GM06990 (cell line): ENCODE results near the gene NKAIN2.

ENCODE experiments used
- DNase-seq: peaks from one replicate; pipeline ENCODE4 v3.0.0-alpha.2; 2011; ENCODE audit not compliant: insufficient read length; ENCODE audit errors: extremely low read depth
- H3K27me3 ChIP-seq: replicated peaks from 2 replicates; pipeline ENCODE4 v1.6.0; 2011; ENCODE audit warnings: low read length; ENCODE audit not compliant: control insufficient read depth, insufficient read depth
- H3K36me3 ChIP-seq: 2 replicates; pipeline ENCODE4 v1.5.1; 2011; ENCODE audit warnings: low read length; ENCODE audit not compliant: control insufficient read depth, insufficient read depth
- H3K4me3 ChIP-seq: replicated peaks from 2 replicates; pipeline ENCODE4 v1.5.1; 2011; ENCODE audit warnings: low read depth, mild to moderate bottlenecking, control low read depth, low read length
- CTCF ChIP-seq: IDR thresholded peaks from 2 replicates; pipeline ENCODE4 v1.5.1; 2011; ENCODE audit warnings: low read length, control low read depth, mild to moderate bottlenecking, inconsistent platforms; ENCODE audit not compliant: insufficient read depth, poor library complexity, severe bottlenecking

NKAIN2 gene

GRCh38 chr6:123802697-123803503 is 765 bp upstream of the NKAIN2 start:
- TF ChIP-seq CTCF, result peak; percentile 97
- Histone ChIP-seq H3K4me3 (peak overlapping the region; percentile 55), H3K36me3 (no peaks in the 10 kb centered on the region), H3K27me3 (no peaks in the 10 kb centered on the region; the same call in 1 of the 2 replicates)
- DNase-seq, result peak; percentile 68

GRCh38 chr6:123804014-123804786 is 535 bp downstream of the NKAIN2 start:
- H3K4me3 ChIP-seq, result no peak overlapping the region; the same call in 1 of the 2 replicates

GRCh38 chr6:123804787-123805540 is 1.3 kb downstream of the NKAIN2 start:
- Histone ChIP-seq H3K36me3 (no peaks in the 10 kb centered on the region), H3K4me3 (no peak overlapping the region), H3K27me3 (no peaks in the 10 kb centered on the region; the same call in 1 of the 2 replicates)
- TF ChIP-seq CTCF, result no peak
- no peak for DNase-seq

More at GRCh38 chr6:123804014-123804786, 535 bp downstream of the NKAIN2 start:
- peak; percentile 13 for DNase-seq
- no peaks in the 10 kb centered on the region for H3K36me3 ChIP-seq
- H3K27me3 ChIP-seq, result no peaks in the 10 kb centered on the region; the same call in 1 of the 2 replicates
- no peak for TF ChIP-seq CTCF

GRCh38 chr6:123805921-123806320 is 2.3 kb downstream of the NKAIN2 start:
- DNase-seq, result no peak
- no peak for TF ChIP-seq CTCF
- no peak overlapping the region for H3K4me3 ChIP-seq
- no peaks in the 10 kb centered on the region; the same call in 1 of the 2 replicates for H3K27me3 ChIP-seq
- no peaks in the 10 kb centered on the region for H3K36me3 ChIP-seq

DNA sequence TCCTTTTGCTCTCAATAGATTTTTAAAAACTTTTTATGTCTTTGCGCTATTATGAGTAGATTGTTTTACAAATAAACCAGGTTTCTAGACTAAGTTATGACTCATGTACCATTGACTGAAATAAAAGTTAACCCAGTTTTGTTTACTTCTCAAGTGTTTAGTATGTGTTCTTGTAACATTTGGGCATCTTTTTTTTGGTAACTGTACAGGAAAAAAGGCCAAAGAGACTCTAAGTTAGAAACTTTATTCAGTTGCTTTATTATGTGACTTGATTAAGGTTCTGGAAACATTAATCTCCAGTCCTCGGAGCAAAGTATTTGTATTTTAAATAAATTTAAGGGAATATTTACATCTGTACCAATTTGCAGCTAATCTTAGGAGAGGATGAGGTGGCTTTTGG is 2.9 kb downstream of the NKAIN2 start:
- Histone ChIP-seq H3K36me3 (no peaks in the 10 kb centered on the region), H3K27me3 (no peaks in the 10 kb centered on the region; the same call in 1 of the 2 replicates), H3K4me3 (no peak overlapping the region)
- DNase-seq, result no peak
- TF ChIP-seq CTCF, result no peak
